K562 (cell line): ENCODE results near the gene MCM7. TPM values are rescaled to one million over a fixed set of nuclear protein-coding genes. Genes with fewer than 3 reads are reported as not detected.

Experiments used
- CEBPB ChIP-seq: fragments of 450-650 bp; IDR thresholded peaks from 2 replicates; pipeline ENCODE4 v1.6.1; 2016; ENCODE audit warnings: missing genetic modification characterization, missing compliant biosample characterization
- CREM ChIP-seq: IDR thresholded peaks from 2 replicates; pipeline ENCODE4 v1.6.1; 2014; ENCODE audit warnings: antibody characterized with exemption, low read depth
- ETV5 ChIP-seq: sonication (generic); formaldehyde crosslinking; IDR thresholded peaks from 2 replicates; pipeline ENCODE4 v1.4.0; 2020; ENCODE audit warnings: low read depth, mild to moderate bottlenecking, missing genetic modification reagents
- FOSL1 ChIP-seq: fragments of 200-800 bp; sonication (Bioruptor generic); conservative IDR thresholded peaks from 2 replicates; pipeline ENCODE4 v1.6.1; 2016; ENCODE audit warnings: missing genetic modification characterization, missing compliant biosample characterization
- GTF2B ChIP-seq: IDR thresholded peaks from 2 replicates; pipeline ENCODE4 v1.6.1; 2011; ENCODE audit not compliant: insufficient read length; ENCODE audit errors: extremely low read depth
- GTF2E2 ChIP-seq: fragments of 200-800 bp; sonication (Bioruptor generic); IDR thresholded peaks from 2 replicates; pipeline ENCODE4 v1.6.1; 2016; ENCODE audit warnings: missing genetic modification characterization, missing compliant biosample characterization
- HEY1 ChIP-seq: fragments of 250-450 bp; sonication (Bioruptor Pico); IDR thresholded peaks from 2 replicates; pipeline ENCODE4 v1.5.0; 2020; ENCODE audit warnings: mild to moderate bottlenecking, moderate library complexity, borderline replicate concordance
- HIVEP1 ChIP-seq: fragments of 250-450 bp; sonication (Bioruptor Pico); IDR thresholded peaks from 2 replicates; pipeline ENCODE4 v1.4.0; 2020; ENCODE audit warnings: mild to moderate bottlenecking
- HLTF ChIP-seq: fragments of 450-650 bp; IDR thresholded peaks from 2 replicates; pipeline ENCODE4 v1.6.1; 2016
- JUN ChIP-seq, 2 experiments: sonication (generic) in 1 of 2; formaldehyde crosslinking in 1 of 2; IDR thresholded peaks; 2 replicates each; pipeline versions ENCODE4 v1.6.1 to v1.8.0; 2012 to 2022; ENCODE audit warnings: borderline replicate concordance in 2 of 2, mild to moderate bottlenecking in 2 of 2, improper control_type of control experiment in 1 of 2, low read depth in 1 of 2, low read length in 1 of 2, missing genetic modification reagents in 1 of 2
- KDM4B ChIP-seq, 2 experiments: fragments of 450-650 bp in 1 of 2; sonication (generic) in 1 of 2; IDR thresholded peaks; 2 replicates each; pipeline ENCODE4 v1.6.1; 2016 to 2017; ENCODE audit warnings: borderline replicate concordance in 2 of 2, antibody characterized with exemption in 1 of 2, low read depth in 1 of 2, mild to moderate bottlenecking in 1 of 2
- MIER1 ChIP-seq: fragments of 450-650 bp; IDR thresholded peaks from 2 replicates; pipeline ENCODE4 v1.6.1; 2016; ENCODE audit warnings: antibody characterized with exemption, mild to moderate bottlenecking, low read depth
- MYBL2 ChIP-seq, 2 experiments: fragments of 450-650 bp in 1 of 2; sonication (generic) in 1 of 2; formaldehyde crosslinking in 1 of 2; IDR thresholded peaks; 2 replicates each; pipeline versions ENCODE4 v1.6.1 to v1.8.1; 2017 to 2022; ENCODE audit warnings: borderline replicate concordance in 1 of 2, inconsistent platforms in 1 of 2, low read depth in 1 of 2, mild to moderate bottlenecking in 1 of 2, missing genetic modification reagents in 1 of 2, moderate library complexity in 1 of 2
- PCBP1 ChIP-seq: fragments of 200-400 bp; formaldehyde crosslinking; IDR thresholded peaks from 2 replicates; pipeline ENCODE4 v1.6.1; 2018; ENCODE audit warnings: mild to moderate bottlenecking, low read depth, low read length; ENCODE audit not compliant: poor library complexity, severe bottlenecking
- PURB ChIP-seq: sonication (generic); formaldehyde crosslinking; IDR thresholded peaks from 2 replicates; pipeline ENCODE4 v1.9.0; 2021; ENCODE audit warnings: low read depth, mild to moderate bottlenecking, missing genetic modification reagents
- RBBP5 ChIP-seq: fragments of 200-600 bp; sonication (generic); IDR thresholded peaks from 2 replicates; pipeline ENCODE4 v1.6.1; 2012; ENCODE audit warnings: borderline replicate concordance, mild to moderate bottlenecking, low read length, control low read depth, inconsistent platforms; ENCODE audit not compliant: insufficient read depth, poor library complexity, severe bottlenecking
- SMAD4 ChIP-seq: fragments of 250-450 bp; sonication (Bioruptor Pico); conservative IDR thresholded peaks from 2 replicates; pipeline ENCODE4 v1.8.0; 2021; ENCODE audit warnings: inconsistent platforms, mild to moderate bottlenecking, moderate library complexity
- SMARCE1 ChIP-seq: fragments of 450-650 bp; IDR thresholded peaks from 2 replicates; pipeline ENCODE4 v1.7.1; 2016; ENCODE audit warnings: mild to moderate bottlenecking
- TAF7 ChIP-seq: fragments of 450-650 bp; IDR thresholded peaks from 2 replicates; pipeline ENCODE4 v1.6.1; 2016; ENCODE audit warnings: missing genetic modification characterization, missing compliant biosample characterization
- ZKSCAN3 ChIP-seq: fragments of 250-450 bp; sonication (Bioruptor Pico); IDR thresholded peaks from 2 replicates; pipeline ENCODE4 v1.4.0; 2020
- ZNF184 ChIP-seq: sonication (generic); formaldehyde crosslinking; IDR thresholded peaks from 2 replicates; pipeline ENCODE4 v1.5.0; 2020; ENCODE audit warnings: missing genetic modification reagents
- ZSCAN29 ChIP-seq: fragments of 450-650 bp; IDR thresholded peaks from 2 replicates; pipeline ENCODE4 v1.6.1; 2017
- polyA plus RNA-seq, 8 experiments: library from polyadenylated mRNA; depleted of rRNA in 4 of 8; stranded (reverse) in 5 of 8; unstranded in 3 of 8; fragments of >200 nt; fragmentation: Nextera tagmentation in 2 of 8; fragmentation: Illumina TruSeq in 1 of 8; extraction: Ambion mirVana in 2 of 8; extraction: Trizol in 1 of 8; gene quantifications; 2 replicates each; pipeline versions ENCODE4 v1.2.1 to v1.2.3, GENCODE V29; 2011 to 2014; ENCODE audit warnings: inconsistent platforms in 1 of 8, missing spikeins in 1 of 8
- total RNA-seq, 7 experiments: library from RNA; depleted of rRNA in 6 of 7; stranded (reverse); fragments of >200 nt in 6 of 7; fragmentation: Illumina TruSeq in 2 of 7; extraction: Trizol in 2 of 7; gene quantifications; 2 replicates each; pipeline versions ENCODE4 v1.2.1 to v1.2.3, GENCODE V29; 2011 to 2021; ENCODE audit warnings: low replicate concordance in 1 of 7
- TF ChIP-seq, protein P1 (sequence below): fragments of 250-450 bp; sonication (Bioruptor Pico); IDR thresholded peaks from 2 replicates; pipeline ENCODE4 v1.5.0; 2021
- TF ChIP-seq, protein P2 (sequence below): fragments of 250-450 bp; sonication (Bioruptor Pico); IDR thresholded peaks from 2 replicates; pipeline ENCODE4 v1.8.0; 2022; ENCODE audit warnings: moderate library complexity, mild to moderate bottlenecking, inconsistent platforms

MCM7 gene
- total and polyA plus RNA-seq, 9 of the 15 experiments (the other 6 are each of a cell fraction or from before 2014, with no cell fraction given) = 329 to 856 (median 437) TPM

DNA sequence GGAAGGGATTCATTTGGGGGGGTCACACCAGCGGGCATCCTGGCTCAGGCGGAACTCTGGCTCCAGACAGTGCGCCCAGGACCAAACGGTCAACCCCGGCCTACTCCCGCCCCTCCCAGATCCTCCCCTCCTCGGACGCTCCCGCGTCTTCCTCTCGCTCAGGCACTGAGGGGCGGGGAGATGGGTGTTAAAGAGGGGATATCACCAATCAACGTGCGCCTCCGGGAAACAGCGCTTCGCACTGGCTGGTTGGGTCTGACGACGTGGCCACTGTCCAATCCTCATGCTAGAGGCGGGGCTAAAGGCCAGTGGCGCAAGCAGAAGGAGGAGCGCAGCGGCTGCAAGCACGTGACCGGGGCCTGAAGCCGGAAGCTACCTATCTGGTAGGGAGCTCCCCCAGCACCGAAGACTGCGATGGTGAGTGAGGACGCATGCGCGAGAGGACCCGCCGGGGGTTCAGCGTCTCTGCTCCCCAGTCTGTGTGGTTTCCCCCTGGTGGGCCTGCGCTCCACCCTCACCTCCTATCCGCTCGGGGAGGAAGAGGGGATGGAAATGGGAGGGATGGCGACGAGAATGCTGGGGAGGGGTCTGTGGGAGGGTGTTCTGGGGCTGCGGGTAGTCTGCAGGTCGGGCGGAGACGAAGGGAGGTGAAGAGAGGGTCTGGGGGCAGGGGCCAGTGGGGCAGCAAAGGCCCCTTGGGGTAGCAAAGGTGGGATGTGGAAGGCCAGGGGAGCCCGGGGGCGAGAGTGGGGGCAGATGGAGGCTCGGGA is 47.5 kb upstream of the MCM7 start, which contains the start of gene LAMTOR4 (continued):
- TF ChIP-seq TAF7 = peak; percentile 80; the same call in 1 of the 2 replicates
- TF ChIP-seq MIER1 = peak; percentile 58; the same call in 1 of the 2 replicates
- no peak for TF ChIP-seq ZKSCAN3 (CRISPR knock-in tag)
- no peak; the same call in 1 of the 2 replicates for TF ChIP-seq HIVEP1 (CRISPR knock-in tag)
- peak; percentile 82 for TF ChIP-seq ETV5
- peak; percentile 91 for TF ChIP-seq CREM
- no peak for TF ChIP-seq ZNF184 (CRISPR knock-in tag)
- TF ChIP-seq RBBP5 = peak; percentile 20
- TF ChIP-seq GTF2E2 (tag) = no peak
- TF ChIP-seq GTF2B = no peak
- peak; percentile 38; the same call in 1 of the 2 replicates for TF ChIP-seq SMARCE1
- TF ChIP-seq CEBPB (tag) = peak; percentile 99
- TF ChIP-seq, protein P1, sequence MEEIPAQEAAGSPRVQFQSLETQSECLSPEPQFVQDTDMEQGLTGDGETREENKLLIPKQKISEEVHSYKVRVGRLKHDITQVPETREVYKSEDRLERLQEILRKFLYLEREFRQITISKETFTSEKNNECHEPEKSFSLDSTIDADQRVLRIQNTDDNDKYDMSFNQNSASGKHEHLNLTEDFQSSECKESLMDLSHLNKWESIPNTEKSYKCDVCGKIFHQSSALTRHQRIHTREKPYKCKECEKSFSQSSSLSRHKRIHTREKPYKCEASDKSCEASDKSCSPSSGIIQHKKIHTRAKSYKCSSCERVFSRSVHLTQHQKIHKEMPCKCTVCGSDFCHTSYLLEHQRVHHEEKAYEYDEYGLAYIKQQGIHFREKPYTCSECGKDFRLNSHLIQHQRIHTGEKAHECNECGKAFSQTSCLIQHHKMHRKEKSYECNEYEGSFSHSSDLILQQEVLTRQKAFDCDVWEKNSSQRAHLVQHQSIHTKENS = no peak
- TF ChIP-seq FOSL1 (tag) = no peak
- no peak for TF ChIP-seq HLTF
- no peak for TF ChIP-seq ZSCAN29
- no peak; the same call in 1 of the 2 replicates for TF ChIP-seq JUN (IDR thresholded peaks at IDR 0.05; ENCODE audit: borderline replicate concordance, low read depth, low read length)
- no peak for TF ChIP-seq JUN (CRISPR knock-in tag; IDR thresholded peaks at IDR 0.05; ENCODE audit: borderline replicate concordance)
- TF ChIP-seq SMAD4 (CRISPR knock-in tag) = peak; percentile 54; the same call in 1 of the 2 replicates
- TF ChIP-seq PCBP1 = no peak
- no peak for TF ChIP-seq HEY1 (CRISPR knock-in tag)
- TF ChIP-seq PURB (CRISPR knock-in tag) = no peak
- no peak; the same call in 1 of the 2 replicates for TF ChIP-seq MYBL2 (IDR thresholded peaks at IDR 0.05; ENCODE audit: low read depth)
- no peak for TF ChIP-seq MYBL2 (CRISPR knock-in tag; IDR thresholded peaks at IDR 0.05; ENCODE audit: borderline replicate concordance)
- TF ChIP-seq KDM4B (IDR thresholded peaks at IDR 0.05; ENCODE audit: borderline replicate concordance in 2 of 2, low read depth in 1 of 2) = peak in 1 of 2 experiments; percentile 71; a peak in 1 of 4 replicates
- TF ChIP-seq, protein P2, sequence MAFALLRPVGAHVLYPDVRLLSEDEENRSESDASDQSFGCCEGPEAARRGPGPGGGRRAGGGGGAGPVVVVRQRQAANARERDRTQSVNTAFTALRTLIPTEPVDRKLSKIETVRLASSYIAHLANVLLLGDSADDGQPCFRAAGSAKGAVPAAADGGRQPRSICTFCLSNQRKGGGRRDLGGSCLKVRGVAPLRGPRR (CRISPR knock-in tag) = no peak
